ENCODE data around the gene ZBTB21. TPM values are rescaled to one million over a fixed set of nuclear protein-coding genes. Genes with fewer than 3 reads are reported as not detected.
A peak's percentile ranks its signal among the peaks of the same experiment; 100 is the strongest.
"Not testable (repeated sequence)": the region's sequence is repeated elsewhere in the genome, so short reads cannot be mapped to it uniquely, and the experiment has no call there.

The ZBTB21 gene
- total RNA-seq, 4 donors from 2014 or later, result 6.1 to 20.4 (median 14.1) TPM

DNA sequence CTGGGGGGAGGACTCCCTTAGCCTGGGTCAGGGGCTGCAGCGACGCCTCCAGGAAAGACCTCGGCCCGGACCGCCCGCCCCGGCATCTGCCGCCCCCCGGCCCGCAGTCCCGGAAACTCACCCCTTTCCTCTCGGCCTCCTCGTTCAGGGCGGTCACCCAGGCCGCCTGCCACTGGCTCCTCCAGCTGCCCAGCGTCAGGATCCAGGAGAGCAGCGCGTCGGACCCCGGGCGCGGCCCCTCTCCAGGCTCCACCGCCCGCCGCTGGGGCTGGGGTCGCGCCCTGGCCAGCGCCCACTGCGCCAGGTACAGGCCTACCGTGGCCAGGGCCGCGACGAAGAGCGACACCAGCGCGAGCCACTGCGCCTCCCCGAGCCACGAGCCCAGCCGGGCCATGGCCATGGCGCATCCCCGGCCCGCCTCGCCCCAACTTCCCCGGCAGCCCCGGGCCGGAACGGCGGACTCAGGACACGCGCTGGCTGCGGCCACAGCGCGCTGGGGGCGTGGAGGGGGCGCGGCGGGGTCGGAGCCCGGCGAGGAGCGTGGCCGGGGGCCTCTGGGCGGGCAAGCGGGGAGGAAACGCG is 56.8 kb downstream of the ZBTB21 start:
- Histone ChIP-seq H3K36me3 (no peaks in the 10 kb centered on the region), H3K4me3 (peak overlapping the region; percentile 48 to 83 (median 68)), H3K27me3 (no peaks in the 10 kb centered on the region), H3K27ac (peak overlapping the region; percentile 59 to 78 (median 61)), H3K9me3 (no peaks in the 10 kb centered on the region), H3K4me1 (peaks cover 0 to 24% (median 6%) of the 10 kb centered on the region in 4 donors)
- TF ChIP-seq POLR2A (IDR thresholded peaks at IDR 0.05), result no peak
- TF ChIP-seq, protein P1, sequence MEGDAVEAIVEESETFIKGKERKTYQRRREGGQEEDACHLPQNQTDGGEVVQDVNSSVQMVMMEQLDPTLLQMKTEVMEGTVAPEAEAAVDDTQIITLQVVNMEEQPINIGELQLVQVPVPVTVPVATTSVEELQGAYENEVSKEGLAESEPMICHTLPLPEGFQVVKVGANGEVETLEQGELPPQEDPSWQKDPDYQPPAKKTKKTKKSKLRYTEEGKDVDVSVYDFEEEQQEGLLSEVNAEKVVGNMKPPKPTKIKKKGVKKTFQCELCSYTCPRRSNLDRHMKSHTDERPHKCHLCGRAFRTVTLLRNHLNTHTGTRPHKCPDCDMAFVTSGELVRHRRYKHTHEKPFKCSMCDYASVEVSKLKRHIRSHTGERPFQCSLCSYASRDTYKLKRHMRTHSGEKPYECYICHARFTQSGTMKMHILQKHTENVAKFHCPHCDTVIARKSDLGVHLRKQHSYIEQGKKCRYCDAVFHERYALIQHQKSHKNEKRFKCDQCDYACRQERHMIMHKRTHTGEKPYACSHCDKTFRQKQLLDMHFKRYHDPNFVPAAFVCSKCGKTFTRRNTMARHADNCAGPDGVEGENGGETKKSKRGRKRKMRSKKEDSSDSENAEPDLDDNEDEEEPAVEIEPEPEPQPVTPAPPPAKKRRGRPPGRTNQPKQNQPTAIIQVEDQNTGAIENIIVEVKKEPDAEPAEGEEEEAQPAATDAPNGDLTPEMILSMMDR (IDR thresholded peaks at IDR 0.05), result no peak
- DNase-seq, result peak in 1 of 3 donors; percentile 59

DNA sequence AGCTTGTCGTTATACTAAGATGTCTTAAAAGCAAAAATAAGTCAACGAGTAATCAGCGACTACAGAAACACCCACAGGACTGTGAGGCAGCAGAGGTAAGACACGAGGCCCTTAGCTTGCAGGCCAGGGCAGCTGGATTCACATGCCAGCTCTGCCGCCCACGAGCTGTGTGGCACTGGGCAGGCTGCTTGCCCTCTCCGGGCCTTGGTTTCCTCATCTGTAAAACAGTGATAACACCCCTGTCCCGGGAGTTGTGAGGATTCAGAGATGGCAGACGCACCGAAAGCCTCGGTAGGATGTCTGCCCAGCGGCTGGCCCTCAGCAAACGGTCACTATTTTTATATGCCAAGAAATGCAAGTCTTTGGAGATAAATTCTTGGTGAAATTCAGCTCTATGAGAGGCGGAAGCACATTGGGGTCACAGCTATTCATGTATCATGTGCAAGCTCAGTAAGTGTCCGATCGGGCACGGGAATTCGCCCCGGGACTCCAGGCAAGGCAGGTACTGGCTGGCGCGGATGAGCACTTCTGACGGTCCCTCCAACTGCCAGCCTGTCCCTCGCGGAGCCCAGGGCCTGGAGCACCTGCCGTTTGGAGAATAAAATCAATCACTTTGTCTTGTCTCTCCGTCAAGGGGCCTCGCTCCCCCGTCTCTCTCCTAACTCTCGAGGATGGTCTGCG is 57.5 kb downstream of the ZBTB21 start:
- TF ChIP-seq POLR2A (IDR thresholded peaks at IDR 0.05), result no peak
- TF ChIP-seq, protein P1 (IDR thresholded peaks at IDR 0.05), result no peak
- no peak for DNase-seq
- no peaks in the 10 kb centered on the region for H3K9me3 ChIP-seq
- H3K27ac ChIP-seq, result peak overlapping the region; percentile 59 to 78 (median 61)
- no peaks in the 10 kb centered on the region for H3K36me3 ChIP-seq
- peak overlapping the region; percentile 48 to 83 (median 68) for H3K4me3 ChIP-seq
- no peaks in the 10 kb centered on the region for H3K27me3 ChIP-seq
- peaks cover 0 to 24% (median 6%) of the 10 kb centered on the region in 4 donors for H3K4me1 ChIP-seq

DNA sequence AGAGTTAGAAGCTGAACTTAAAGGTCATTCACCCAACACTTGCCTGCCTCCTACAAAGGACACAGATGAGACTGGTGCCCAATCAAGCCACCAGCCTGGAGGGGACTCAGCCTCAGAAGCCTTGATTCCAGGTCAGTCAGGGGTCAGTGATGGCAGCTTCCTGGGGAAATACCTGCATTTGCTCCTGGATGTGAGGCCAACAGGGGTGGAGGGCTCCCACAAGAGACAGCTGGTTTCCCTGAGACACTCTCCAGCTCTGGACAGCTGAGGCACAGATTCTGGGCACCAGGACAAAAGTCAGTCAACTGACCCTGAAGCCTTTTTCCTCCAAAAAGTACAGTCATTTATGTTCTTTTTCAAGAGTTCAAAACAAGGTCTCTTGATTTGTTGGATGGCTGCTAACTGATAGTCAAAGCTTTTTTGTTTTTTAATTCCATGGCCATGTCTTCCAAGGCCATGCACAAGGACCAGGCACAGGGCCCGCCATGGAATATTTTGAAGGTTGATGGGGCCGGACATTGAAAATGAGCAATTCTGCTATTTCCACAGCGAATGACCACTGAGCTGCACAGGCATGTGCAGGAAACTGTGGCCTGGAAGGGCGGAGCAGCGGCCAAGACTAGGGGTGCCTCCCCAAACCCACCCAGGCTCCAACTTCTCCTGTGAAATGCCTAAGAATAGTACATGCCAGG is 58.1 kb downstream of the ZBTB21 start:
- Histone ChIP-seq H3K27ac (peak overlapping the region in 1 of 4 donors; percentile 60), H3K4me1 (peaks cover 0 to 24% (median 6%) of the 10 kb centered on the region in 4 donors), H3K4me3 (no peak overlapping the region), H3K27me3 (no peaks in the 10 kb centered on the region), H3K36me3 (no peaks in the 10 kb centered on the region), H3K9me3 (no peaks in the 10 kb centered on the region)
- TF ChIP-seq POLR2A (IDR thresholded peaks at IDR 0.05), result no peak
- TF ChIP-seq, protein P1 (IDR thresholded peaks at IDR 0.05), result no peak
- DNase-seq, result no peak

DNA sequence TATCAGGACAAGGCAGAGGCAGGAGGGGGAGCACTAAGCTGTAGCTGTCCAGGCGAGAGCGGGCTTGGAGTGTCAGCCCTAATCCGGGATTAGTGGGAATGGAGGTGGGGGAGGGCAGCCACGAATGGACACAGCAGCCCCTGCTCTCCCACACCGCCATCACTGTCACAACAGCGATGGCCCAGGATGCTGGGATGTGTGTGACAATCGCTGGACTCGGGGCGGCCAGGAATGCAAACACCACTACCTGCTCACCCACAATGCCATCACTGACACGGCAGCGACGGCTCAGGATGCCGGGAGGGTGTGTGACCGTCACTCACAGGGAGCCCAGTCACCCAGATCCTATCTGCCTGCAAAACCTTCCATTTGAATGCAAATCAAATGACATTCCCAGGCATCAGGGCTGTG is 59.2 kb downstream of the ZBTB21 start:
- no peaks in the 10 kb centered on the region for H3K27me3 ChIP-seq
- no peak overlapping the region for H3K4me3 ChIP-seq
- H3K36me3 ChIP-seq, result no peaks in the 10 kb centered on the region
- peak in 1 of 3 donors; percentile 18 for DNase-seq
- no peaks in the 10 kb centered on the region for H3K9me3 ChIP-seq
- TF ChIP-seq POLR2A (IDR thresholded peaks at IDR 0.05), result no peak
- TF ChIP-seq, protein P1 (IDR thresholded peaks at IDR 0.05), result no peak
- H3K4me1 ChIP-seq, result peaks cover 0 to 24% (median 6%) of the 10 kb centered on the region in 4 donors
- no peak overlapping the region for H3K27ac ChIP-seq

DNA sequence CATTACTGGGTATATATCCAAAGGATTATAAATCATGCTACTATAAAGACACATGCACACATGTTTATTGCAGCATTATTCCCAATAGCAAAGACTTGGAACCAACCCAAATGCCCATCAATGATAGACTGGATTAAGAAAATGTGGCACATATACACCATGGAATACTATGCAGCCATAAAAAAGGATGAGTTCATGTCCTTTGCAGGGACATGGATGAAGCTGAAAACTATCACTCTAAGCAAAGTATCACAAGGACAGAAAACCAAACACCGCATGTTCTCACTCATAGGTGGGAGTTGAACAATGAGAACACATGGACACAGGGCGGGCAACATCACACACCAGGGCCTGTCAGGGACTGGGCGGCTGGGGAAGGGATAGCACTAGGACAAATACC is 60.5 kb downstream of the ZBTB21 start:
- not testable (repeated sequence) for H3K27ac ChIP-seq, H3K9me3 ChIP-seq, H3K27me3 ChIP-seq, H3K36me3 ChIP-seq, DNase-seq, H3K4me3 ChIP-seq
- H3K4me1 ChIP-seq, result peaks cover 0 to 24% (median 6%) of the 10 kb centered on the region in 4 donors

DNA sequence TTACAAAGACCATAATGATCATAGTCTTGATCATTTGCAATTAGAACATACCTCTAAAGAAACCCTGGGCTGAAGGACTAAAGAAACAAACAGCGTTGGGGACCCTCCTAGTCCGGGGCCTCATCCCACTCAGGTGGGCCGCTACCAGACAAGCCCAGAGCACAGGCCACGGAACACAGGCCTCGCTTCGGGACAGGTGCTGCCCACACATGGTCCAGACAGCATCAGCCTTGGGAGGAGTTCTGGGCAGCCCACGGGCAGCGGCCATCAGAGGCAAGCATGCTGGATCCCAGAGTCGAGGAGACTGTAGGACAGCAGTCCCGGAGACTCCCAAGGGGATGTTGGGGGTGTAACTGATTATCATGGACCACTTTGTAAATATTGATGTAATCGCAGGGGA is 61.3 kb downstream of the ZBTB21 start:
- no peak for TF ChIP-seq POLR2A (IDR thresholded peaks at IDR 0.05)
- TF ChIP-seq, protein P1 (IDR thresholded peaks at IDR 0.05), result no peak
- H3K27ac ChIP-seq, result no peak overlapping the region
- no peaks in the 10 kb centered on the region for H3K36me3 ChIP-seq
- H3K4me1 ChIP-seq, result peaks cover 0 to 20% (median 3%) of the 10 kb centered on the region in 4 donors
- no peak overlapping the region for H3K4me3 ChIP-seq
- no peaks in the 10 kb centered on the region for H3K27me3 ChIP-seq
- H3K9me3 ChIP-seq, result no peaks in the 10 kb centered on the region
- DNase-seq, result peak in 1 of 3 donors; percentile 37
